Measurements from ENCODE around the gene PHF13. TPM values are rescaled to one million over a fixed set of nuclear protein-coding genes. Genes with fewer than 3 reads are reported as not detected.

The PHF13 gene
- polyA plus RNA-seq, 1 donor (not counting 4 experiments of a cell fraction or from before 2014, with no cell fraction given), result 4.5 TPM

DNA sequence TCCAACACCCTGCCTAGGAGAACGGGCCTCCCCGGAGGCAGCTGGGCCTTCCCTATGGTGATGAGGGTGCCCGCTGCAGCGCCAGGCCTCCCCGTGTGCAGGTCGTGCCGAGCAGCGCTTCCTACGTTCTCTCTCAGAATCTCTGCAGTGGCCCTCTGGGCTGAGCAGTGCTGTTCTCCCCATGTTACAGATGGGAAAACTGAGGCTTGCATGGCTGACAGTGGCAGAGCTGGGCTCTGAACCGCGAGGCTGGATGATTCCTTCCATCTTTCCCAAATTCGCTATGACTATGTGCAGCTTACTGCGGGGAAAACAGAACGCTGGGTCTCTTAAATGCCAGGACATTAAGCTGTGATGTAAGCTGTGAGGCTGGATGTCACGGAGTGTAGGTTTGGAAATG lies 19.7 kb upstream of the PHF13 start:
- peaks cover 6% of the 10 kb centered on the region for H3K9me1 ChIP-seq (ENCODE audit: control insufficient read depth, extremely low read depth, insufficient read depth, low read length)

DNA sequence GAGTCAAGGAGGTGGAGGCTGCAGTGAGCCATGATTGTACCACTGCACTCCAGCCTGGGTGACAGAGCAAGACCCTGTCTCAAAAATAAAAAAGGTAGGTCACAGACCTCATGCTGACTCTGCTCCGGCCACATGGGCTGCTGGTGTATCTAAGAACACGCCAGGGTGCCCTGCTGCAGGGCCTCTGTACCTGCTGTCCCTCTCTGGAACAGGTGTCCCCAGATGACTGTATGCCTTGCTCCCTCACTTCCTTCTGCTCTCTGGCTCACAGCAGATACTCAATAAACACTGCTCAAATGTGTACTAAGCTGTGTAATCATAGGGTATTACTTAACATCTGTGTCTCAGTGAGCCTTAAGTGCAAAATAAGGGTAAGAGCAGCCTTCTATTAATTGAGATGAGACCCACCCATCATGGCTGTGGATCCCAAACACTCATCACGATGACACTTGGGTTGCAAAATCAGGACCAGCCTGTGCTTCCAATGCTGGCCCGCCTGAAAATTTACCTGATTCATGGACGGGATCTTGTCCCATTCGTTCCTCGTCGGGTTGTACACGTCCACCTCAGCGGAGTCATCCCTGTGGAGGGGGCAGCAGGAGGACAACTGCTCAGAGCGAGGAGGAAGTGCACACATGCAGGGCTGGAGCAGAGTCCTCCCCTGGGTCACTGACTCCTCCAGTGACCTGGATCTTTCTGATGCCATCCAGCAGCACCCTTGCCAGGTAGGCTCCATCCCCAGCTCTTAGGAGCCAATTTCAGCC lies 18.4 kb upstream of the PHF13 start:
- Histone ChIP-seq H3K36me3 (ENCODE audit: control insufficient read depth in 2 of 2, extremely low read depth in 1 of 2, insufficient read depth in 2 of 2, low read length in 2 of 2) (peaks cover 59 to 84% of the 10 kb centered on the region in 2 experiments), H3K9me1 (ENCODE audit: control insufficient read depth, extremely low read depth, insufficient read depth, low read length) (peaks cover 6% of the 10 kb centered on the region), H3K27ac (ENCODE audit: control insufficient read depth, insufficient read depth, low read length) (no peak overlapping the region), H3K4me2 (ENCODE audit: control insufficient read depth, extremely low read depth, insufficient read depth, low read depth, low read length) (no peak overlapping the region), H3K79me2 (ENCODE audit: control insufficient read depth, insufficient read depth, low read length) (peaks cover 81% of the 10 kb centered on the region), H3K4me3 (ENCODE audit: control insufficient read depth in 2 of 3, extremely low read depth in 1 of 3, insufficient read depth in 2 of 3, low read depth in 1 of 3, low read length in 3 of 3) (no peak overlapping the region), H4K20me1 (ENCODE audit: control insufficient read depth, extremely low read depth, insufficient read depth, low read length) (peaks cover 72% of the 10 kb centered on the region), H3K4me1 (ENCODE audit: control insufficient read depth, extremely low read depth, insufficient read depth, low read length) (peaks cover 28% of the 10 kb centered on the region), H3K27me3 (ENCODE audit: control insufficient read depth, extremely low read depth, insufficient read depth, low read length) (no peaks in the 10 kb centered on the region), H2AFZ (ENCODE audit: control insufficient read depth, low read length) (no peak overlapping the region), H3K9ac (ENCODE audit: control insufficient read depth, extremely low read depth, insufficient read depth, low read length) (no peak overlapping the region), H3K9me3 (ENCODE audit: control insufficient read depth, low read depth, low read length) (no peaks in the 10 kb centered on the region)
- DNase-seq (ENCODE audit: low read depth, low spot score) (no peak), FAIRE-seq (no peak)
- TF ChIP-seq EZH2 (IDR thresholded peaks at IDR 0.05; ENCODE audit: low read length), result no peak
- TF ChIP-seq, protein P1, sequence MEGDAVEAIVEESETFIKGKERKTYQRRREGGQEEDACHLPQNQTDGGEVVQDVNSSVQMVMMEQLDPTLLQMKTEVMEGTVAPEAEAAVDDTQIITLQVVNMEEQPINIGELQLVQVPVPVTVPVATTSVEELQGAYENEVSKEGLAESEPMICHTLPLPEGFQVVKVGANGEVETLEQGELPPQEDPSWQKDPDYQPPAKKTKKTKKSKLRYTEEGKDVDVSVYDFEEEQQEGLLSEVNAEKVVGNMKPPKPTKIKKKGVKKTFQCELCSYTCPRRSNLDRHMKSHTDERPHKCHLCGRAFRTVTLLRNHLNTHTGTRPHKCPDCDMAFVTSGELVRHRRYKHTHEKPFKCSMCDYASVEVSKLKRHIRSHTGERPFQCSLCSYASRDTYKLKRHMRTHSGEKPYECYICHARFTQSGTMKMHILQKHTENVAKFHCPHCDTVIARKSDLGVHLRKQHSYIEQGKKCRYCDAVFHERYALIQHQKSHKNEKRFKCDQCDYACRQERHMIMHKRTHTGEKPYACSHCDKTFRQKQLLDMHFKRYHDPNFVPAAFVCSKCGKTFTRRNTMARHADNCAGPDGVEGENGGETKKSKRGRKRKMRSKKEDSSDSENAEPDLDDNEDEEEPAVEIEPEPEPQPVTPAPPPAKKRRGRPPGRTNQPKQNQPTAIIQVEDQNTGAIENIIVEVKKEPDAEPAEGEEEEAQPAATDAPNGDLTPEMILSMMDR (optimal IDR thresholded peaks at IDR 0.05 in 1 of 3, IDR thresholded peaks at IDR 0.05 in 1 of 3, conservative IDR thresholded peaks at IDR 0.05 in 1 of 3; ENCODE audit: extremely low read depth in 1 of 3, insufficient read depth in 2 of 3, low read length in 3 of 3), result no peak
- dilution Hi-C loops (cut with MboI; ENCODE audit: extremely low pct_ligation_motif_present, low sequenced_read_pairs), result no loop called here

More for the DNA sequence above, 19.7 kb upstream of the PHF13 start:
- no peaks in the 10 kb centered on the region for H3K9me3 ChIP-seq (ENCODE audit: control insufficient read depth, low read depth, low read length)
- no peak overlapping the region for H3K4me3 ChIP-seq (ENCODE audit: control insufficient read depth in 2 of 3, extremely low read depth in 1 of 3, insufficient read depth in 2 of 3, low read depth in 1 of 3, low read length in 3 of 3)
- FAIRE-seq (no peak), DNase-seq (ENCODE audit: low read depth, low spot score) (no peak)
- no peak overlapping the region for H2AFZ ChIP-seq (ENCODE audit: control insufficient read depth, low read length)
- H3K9ac ChIP-seq (ENCODE audit: control insufficient read depth, extremely low read depth, insufficient read depth, low read length), result no peak overlapping the region
- H4K20me1 ChIP-seq (ENCODE audit: control insufficient read depth, extremely low read depth, insufficient read depth, low read length), result peaks cover 63% of the 10 kb centered on the region
- H3K4me2 ChIP-seq (ENCODE audit: control insufficient read depth, extremely low read depth, insufficient read depth, low read depth, low read length), result no peak overlapping the region
- H3K4me1 ChIP-seq (ENCODE audit: control insufficient read depth, extremely low read depth, insufficient read depth, low read length), result peaks cover 31% of the 10 kb centered on the region
- no peaks in the 10 kb centered on the region for H3K27me3 ChIP-seq (ENCODE audit: control insufficient read depth, extremely low read depth, insufficient read depth, low read length)
- peaks cover 68% of the 10 kb centered on the region for H3K79me2 ChIP-seq (ENCODE audit: control insufficient read depth, insufficient read depth, low read length)
- no peak overlapping the region for H3K27ac ChIP-seq (ENCODE audit: control insufficient read depth, insufficient read depth, low read length)
- TF ChIP-seq, protein P1 (optimal IDR thresholded peaks at IDR 0.05 in 1 of 3, IDR thresholded peaks at IDR 0.05 in 1 of 3, conservative IDR thresholded peaks at IDR 0.05 in 1 of 3; ENCODE audit: extremely low read depth in 1 of 3, insufficient read depth in 2 of 3, low read length in 3 of 3), result no peak
- no peak for TF ChIP-seq EZH2 (IDR thresholded peaks at IDR 0.05; ENCODE audit: low read length)
- dilution Hi-C loops (cut with MboI; ENCODE audit: extremely low pct_ligation_motif_present, low sequenced_read_pairs), result no loop called here
- H3K36me3 ChIP-seq (ENCODE audit: control insufficient read depth in 2 of 2, extremely low read depth in 1 of 2, insufficient read depth in 2 of 2, low read length in 2 of 2), result peaks cover 63 to 88% of the 10 kb centered on the region in 2 experiments
